Measurements from ENCODE around the gene TUSC2.

- no peak for TF ChIP-seq CTCF (IDR thresholded peaks at IDR 0.05; ENCODE audit: insufficient read depth, low read length, poor library complexity, severe bottlenecking)
- TF ChIP-seq EZH2phosphoT487 (conservative IDR thresholded peaks at IDR 0.05; ENCODE audit: low read length), result no peak
These were observed 37.8 kb upstream of the TUSC2 start for GRCh38 chr3:50365842-50366220.

All from SU-DHL-6 (cell line).